OCI-LY1 (cell line): ENCODE results near the gene ACTG1.

Experiments used
- H2AFZ ChIP-seq: fragments of 200-600 bp; sonication (generic), shearing (Covaris generic); 2 replicates; pipeline ENCODE4 v1.6.0; 2014; ENCODE audit warnings: antibody characterized with exemption, mild to moderate bottlenecking, low read length
- H3F3A ChIP-seq: fragments of 200-600 bp; sonication (generic), shearing (Covaris generic); 2 replicates; pipeline ENCODE4 v1.6.0; 2014; ENCODE audit warnings: mild to moderate bottlenecking, antibody characterized with exemption, low read length, moderate library complexity; ENCODE audit not compliant: insufficient read depth
- H3K27ac ChIP-seq: fragments of 200-600 bp; sonication (generic); 2 replicates; pipeline ENCODE4 v1.5.1; 2014; ENCODE audit warnings: low read length, mixed run types, mild to moderate bottlenecking, low read depth; ENCODE audit not compliant: poor library complexity, severe bottlenecking
- H3K27me3 ChIP-seq: fragments of 200-600 bp; sonication (generic); 2 replicates; pipeline ENCODE4 v1.6.0; 2014; ENCODE audit warnings: antibody characterized with exemption, mild to moderate bottlenecking, low read length, moderate library complexity; ENCODE audit not compliant: insufficient read depth
- H3K36me3 ChIP-seq: fragments of 200-600 bp; sonication (generic); 2 replicates; pipeline ENCODE4 v1.6.1; 2014; ENCODE audit warnings: mild to moderate bottlenecking, antibody characterized with exemption, low read length, moderate library complexity, mixed read lengths; ENCODE audit not compliant: insufficient read depth
- H3K4me1 ChIP-seq: fragments of 200-600 bp; sonication (generic); 2 replicates; pipeline ENCODE4 v1.5.1; 2014; ENCODE audit warnings: mild to moderate bottlenecking, low read length, moderate library complexity; ENCODE audit not compliant: insufficient read depth, severe bottlenecking
- H3K4me2 ChIP-seq: fragments of 200-600 bp; sonication (generic), shearing (Covaris generic); 2 replicates; pipeline ENCODE4 v1.6.1; 2014; ENCODE audit warnings: low read length
- H3K4me3 ChIP-seq: fragments of 200-600 bp; sonication (generic); 2 replicates; pipeline ENCODE4 v1.5.1; 2014; ENCODE audit warnings: low read length, low read depth, mild to moderate bottlenecking, mixed read lengths; ENCODE audit not compliant: poor library complexity, severe bottlenecking
- H3K79me2 ChIP-seq: fragments of 200-600 bp; shearing (Covaris generic); 2 replicates; pipeline ENCODE4 v1.6.1; 2016; ENCODE audit warnings: mixed run types, low read length, mixed read lengths; ENCODE audit not compliant: insufficient read depth
- H3K9ac ChIP-seq: fragments of 200-600 bp; sonication (generic), shearing (Covaris generic); 2 replicates; pipeline ENCODE4 v1.6.1; 2014; ENCODE audit warnings: mild to moderate bottlenecking, low read length, mixed read lengths
- H3K9me2 ChIP-seq: fragments of 200-600 bp; sonication (generic), shearing (Covaris generic); 2 replicates; pipeline ENCODE4 v1.6.1; 2014; ENCODE audit warnings: low read depth, mild to moderate bottlenecking, low read length, mixed read lengths
- H3K9me3 ChIP-seq: fragments of 200-600 bp; shearing (Covaris generic); 2 replicates; pipeline ENCODE4 v1.6.1; 2014; ENCODE audit warnings: low read length, mixed read lengths
- H4K20me1 ChIP-seq: fragments of 200-600 bp; sonication (generic), shearing (Covaris generic); 2 replicates; pipeline ENCODE4 v1.6.0; 2016; ENCODE audit warnings: mild to moderate bottlenecking, low read length; ENCODE audit not compliant: insufficient read depth
- CTCF ChIP-seq: fragments of 200-600 bp; sonication (generic), shearing (Covaris generic); IDR thresholded peaks from 2 replicates; pipeline ENCODE4 v1.5.1; 2017; ENCODE audit warnings: mild to moderate bottlenecking, antibody characterized with exemption, low read length, moderate library complexity, mixed read lengths
- EZH2 ChIP-seq: fragments of 200-600 bp; sonication (generic), shearing (Covaris generic); IDR thresholded peaks from 2 replicates; pipeline ENCODE4 v1.8.0; 2017; ENCODE audit warnings: borderline replicate concordance, mixed run types, mild to moderate bottlenecking, antibody characterized with exemption, low read length, moderate library complexity, mixed read lengths

ACTG1 gene

GRCh38 chr17:81542431-81543338 is 30.1 kb upstream of the ACTG1 start:
- Histone ChIP-seq H3K4me3 (no peak overlapping the region), H3F3A (no peaks in the 10 kb centered on the region), H3K36me3 (peaks cover 55% of the 10 kb centered on the region), H3K79me2 (no peaks in the 10 kb centered on the region), H3K9me2 (no peaks in the 10 kb centered on the region), H3K27me3 (no peaks in the 10 kb centered on the region), H3K27ac (no peak overlapping the region), H3K4me2 (no peak overlapping the region), H3K9ac (no peak overlapping the region), H3K9me3 (no peaks in the 10 kb centered on the region), H2AFZ (no peak overlapping the region), H4K20me1 (no peaks in the 10 kb centered on the region), H3K4me1 (no peaks in the 10 kb centered on the region)
- TF ChIP-seq CTCF (no peak), EZH2 (no peak)

- no peak overlapping the region for H3K4me2 ChIP-seq
- no peaks in the 10 kb centered on the region for H3K9me2 ChIP-seq
- no peak overlapping the region for H3K27ac ChIP-seq
- TF ChIP-seq CTCF (no peak), EZH2 (no peak)
- no peak overlapping the region for H2AFZ ChIP-seq
- no peaks in the 10 kb centered on the region for H3K4me1 ChIP-seq
- H3F3A ChIP-seq = no peaks in the 10 kb centered on the region
- no peak overlapping the region for H3K9ac ChIP-seq
- H3K79me2 ChIP-seq = no peaks in the 10 kb centered on the region
- no peaks in the 10 kb centered on the region for H4K20me1 ChIP-seq
- no peak overlapping the region for H3K4me3 ChIP-seq
- H3K27me3 ChIP-seq = no peaks in the 10 kb centered on the region
- H3K9me3 ChIP-seq = no peaks in the 10 kb centered on the region
- peaks cover 42% of the 10 kb centered on the region for H3K36me3 ChIP-seq
Observed at GRCh38 chr17:81541123-81541522, 28.5 kb upstream of the ACTG1 start.

GRCh38 chr17:81540676-81541027 is 28.1 kb upstream of the ACTG1 start:
- TF ChIP-seq EZH2 (no peak), CTCF (no peak)
- Histone ChIP-seq H2AFZ (no peak overlapping the region), H3K36me3 (peaks cover 37% of the 10 kb centered on the region), H3K9me3 (no peaks in the 10 kb centered on the region), H3K4me2 (no peak overlapping the region), H4K20me1 (no peaks in the 10 kb centered on the region), H3K4me1 (no peaks in the 10 kb centered on the region), H3K9ac (no peak overlapping the region), H3K9me2 (no peaks in the 10 kb centered on the region), H3K4me3 (no peak overlapping the region), H3K79me2 (no peaks in the 10 kb centered on the region), H3K27ac (no peak overlapping the region), H3K27me3 (no peaks in the 10 kb centered on the region), H3F3A (no peaks in the 10 kb centered on the region)
